Breast epithelium (tissue), 3 donors: ENCODE data around the gene AOPEP.

ENCODE experiments used
- CTCF ChIP-seq, 3 donors: fragments of 450-650 bp; IDR thresholded peaks; one replicate each; pipeline ENCODE4 v1.5.1; 2016 to 2017; ENCODE audit warnings: antibody characterized with exemption in 3 of 3, mild to moderate bottlenecking in 3 of 3, moderate library complexity in 3 of 3
- POLR2A ChIP-seq: fragments of 450-650 bp; IDR thresholded peaks from one replicate; pipeline ENCODE4 v1.6.1; 2016; ENCODE audit warnings: antibody characterized with exemption, mild to moderate bottlenecking, moderate library complexity
- POLR2AphosphoS5 ChIP-seq, 3 donors: sonication (generic); formaldehyde crosslinking; IDR thresholded peaks; one replicate each; pipeline ENCODE4 v1.6.1; 2017; ENCODE audit warnings: antibody characterized with exemption in 3 of 3

- TF ChIP-seq POLR2A (no peak), CTCF (IDR thresholded peaks at IDR 0.05) (no peak), POLR2AphosphoS5 (IDR thresholded peaks at IDR 0.05) (no peak)
Observed at GRCh38 chr9:94850540-94851434, 124.3 kb downstream of the AOPEP start.
